GM21786 (cell line): ENCODE data around the gene HAO2.

Experiments
- ATAC-seq: cut with Tn5 transposase; IDR thresholded peaks from one replicate; pipeline ENCODE4 v1.9.1; 2021; ENCODE audit not compliant: unreplicated experiment

HAO2 gene

GRCh38 chr1:119430486-119430885 is 61.9 kb downstream of the HAO2 start:
- ATAC-seq, result no peak

DNA sequence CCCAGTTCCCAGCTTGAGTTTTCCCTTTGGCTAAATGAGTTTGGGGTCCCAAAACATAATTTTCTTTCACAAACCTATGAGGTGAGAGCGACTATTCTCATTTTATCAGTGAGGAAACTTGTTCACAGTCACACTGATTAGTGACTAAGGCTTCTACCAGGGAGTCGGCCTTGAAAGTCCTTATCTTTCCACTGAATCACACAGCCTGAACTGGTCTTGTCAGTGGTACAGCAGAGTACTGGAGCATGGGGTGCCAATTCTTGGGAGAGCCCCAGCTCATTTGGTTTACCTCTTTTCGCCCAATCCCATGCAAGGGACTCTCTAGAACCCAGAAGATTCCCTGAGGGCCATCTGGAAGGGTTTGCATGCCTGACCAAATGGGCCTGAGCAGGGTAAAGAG is 63.3 kb downstream of the HAO2 start:
- ATAC-seq, result no peak

GRCh38 chr1:119435052-119435451 is 66.5 kb downstream of the HAO2 start:
- peak; percentile 47 for ATAC-seq

GRCh38 chr1:119438761-119439160 is 70.2 kb downstream of the HAO2 start:
- no peak for ATAC-seq

GRCh38 chr1:119440721-119441307 is 72.2 kb downstream of the HAO2 start:
- no peak for ATAC-seq

GRCh38 chr1:119442756-119443155 is 74.2 kb downstream of the HAO2 start:
- ATAC-seq, result no peak
